K562 (cell line): Measurements from ENCODE around the gene RYR1. TPM values are rescaled to one million over a fixed set of nuclear protein-coding genes. Genes with fewer than 3 reads are reported as not detected.

Experiments
- BRD4 ChIP-seq: fragments of 200-600 bp; sonication (generic); IDR thresholded peaks from 2 replicates; pipeline ENCODE4 v1.6.1; 2017; ENCODE audit warnings: inconsistent platforms
- CCNT2 ChIP-seq: IDR thresholded peaks from 2 replicates; pipeline ENCODE4 v1.6.1; 2011; ENCODE audit warnings: borderline replicate concordance, low read depth, mild to moderate bottlenecking, moderate library complexity, mixed read lengths, low read length; ENCODE audit not compliant: insufficient read length; ENCODE audit errors: extremely low read depth
- GATAD2B ChIP-seq: fragments of 450-650 bp; IDR thresholded peaks from 2 replicates; pipeline ENCODE4 v1.6.1; 2017; ENCODE audit warnings: mild to moderate bottlenecking, borderline replicate concordance
- HDAC6 ChIP-seq: IDR thresholded peaks from 2 replicates; pipeline ENCODE4 v1.6.1; 2012; ENCODE audit warnings: low read depth, mild to moderate bottlenecking, control low read depth, inconsistent platforms, low read length, moderate library complexity
- ILK ChIP-seq: fragments of 450-650 bp; IDR thresholded peaks from 2 replicates; pipeline ENCODE4 v1.6.1; 2016; ENCODE audit warnings: missing genetic modification characterization, low read depth, mild to moderate bottlenecking, missing compliant biosample characterization, moderate library complexity, borderline replicate concordance
- MTA1 ChIP-seq: fragments of 450-650 bp; IDR thresholded peaks from 2 replicates; pipeline ENCODE4 v1.6.1; 2017; ENCODE audit warnings: borderline replicate concordance
- RB1 ChIP-seq: fragments of 450-650 bp; IDR thresholded peaks from 2 replicates; pipeline ENCODE4 v1.6.1; 2017; ENCODE audit warnings: low read depth, mild to moderate bottlenecking
- RBFOX2 ChIP-seq: fragments of 200-400 bp; formaldehyde crosslinking; IDR thresholded peaks from 2 replicates; pipeline ENCODE4 v1.6.1; 2017; ENCODE audit warnings: low read depth, mild to moderate bottlenecking, low read length, moderate library complexity
- SP2 ChIP-seq: IDR thresholded peaks from 2 replicates; pipeline ENCODE4 v1.6.1; 2011; ENCODE audit warnings: mild to moderate bottlenecking, low read depth, low read length, moderate library complexity; ENCODE audit not compliant: poor library complexity, severe bottlenecking; ENCODE audit errors: extremely low read depth
- TAF1 ChIP-seq: IDR thresholded peaks from 2 replicates; pipeline ENCODE4 v1.6.1; 2011; ENCODE audit warnings: mild to moderate bottlenecking, low read length, moderate library complexity; ENCODE audit not compliant: insufficient read depth, control insufficient read depth, severe bottlenecking; ENCODE audit errors: extremely low read depth
- TCF3 ChIP-seq: sonication (generic); formaldehyde crosslinking; IDR thresholded peaks from 2 replicates; pipeline ENCODE4 v1.4.0; 2020; ENCODE audit warnings: mild to moderate bottlenecking, missing genetic modification reagents
- TEAD2 ChIP-seq: fragments of 450-650 bp; IDR thresholded peaks from 2 replicates; pipeline ENCODE4 v1.6.1; 2016; ENCODE audit warnings: missing genetic modification characterization, control low read depth, missing compliant biosample characterization
- ZBED1 ChIP-seq: IDR thresholded peaks from 2 replicates; pipeline ENCODE4 v1.6.1; 2014
- ZBTB12 ChIP-seq: fragments of 250-450 bp; sonication (Bioruptor Pico); IDR thresholded peaks from 2 replicates; pipeline ENCODE4 v1.4.0; 2020
- ZBTB2 ChIP-seq: fragments of 450-650 bp; IDR thresholded peaks from 2 replicates; pipeline ENCODE4 v1.6.1; 2016; ENCODE audit warnings: antibody characterized with exemption
- ZKSCAN8 ChIP-seq: fragments of 200-800 bp; sonication (Bioruptor generic); IDR thresholded peaks from 2 replicates; pipeline ENCODE4 v1.6.1; 2016; ENCODE audit warnings: missing genetic modification characterization, missing compliant biosample characterization
- ZNF12 ChIP-seq: sonication (generic); formaldehyde crosslinking; IDR thresholded peaks from 2 replicates; pipeline ENCODE4 v1.4.0; 2020; ENCODE audit warnings: mild to moderate bottlenecking, missing genetic modification reagents
- ZNF263 ChIP-seq: sonication (generic); formaldehyde crosslinking; IDR thresholded peaks from 2 replicates; pipeline ENCODE4 v1.8.0; 2022; ENCODE audit warnings: mild to moderate bottlenecking, missing genetic modification reagents, borderline replicate concordance
- ZNF584 ChIP-seq: fragments of 200-800 bp; sonication (Bioruptor generic); IDR thresholded peaks from 2 replicates; pipeline ENCODE4 v1.6.1; 2016; ENCODE audit warnings: low read depth, mild to moderate bottlenecking, missing genetic modification characterization, missing compliant biosample characterization
- polyA plus RNA-seq, 8 experiments: library from polyadenylated mRNA; depleted of rRNA in 4 of 8; stranded (reverse) in 5 of 8; unstranded in 3 of 8; fragments of >200 nt; fragmentation: Nextera tagmentation in 2 of 8; fragmentation: Illumina TruSeq in 1 of 8; extraction: Ambion mirVana in 2 of 8; extraction: Trizol in 1 of 8; gene quantifications; 2 replicates each; pipeline versions ENCODE4 v1.2.1 to v1.2.3, GENCODE V29; 2011 to 2014; ENCODE audit warnings: inconsistent platforms in 1 of 8, missing spikeins in 1 of 8
- total RNA-seq, 7 experiments: library from RNA; depleted of rRNA in 6 of 7; stranded (reverse); fragments of >200 nt in 6 of 7; fragmentation: Illumina TruSeq in 2 of 7; extraction: Trizol in 2 of 7; gene quantifications; 2 replicates each; pipeline versions ENCODE4 v1.2.1 to v1.2.3, GENCODE V29; 2011 to 2021; ENCODE audit warnings: low replicate concordance in 1 of 7
- TF ChIP-seq, protein P1 (sequence below): conservative IDR thresholded peaks from 2 replicates; pipeline ENCODE4 v1.6.1; 2011; ENCODE audit warnings: low read depth, mild to moderate bottlenecking, low read length; ENCODE audit not compliant: control insufficient read depth
- TF ChIP-seq, protein P2 (sequence below): sonication (generic); formaldehyde crosslinking; IDR thresholded peaks from 2 replicates; pipeline ENCODE4 v1.8.0; 2023; ENCODE audit warnings: mild to moderate bottlenecking, missing genetic modification reagents

RYR1 gene
- total and polyA plus RNA-seq, 9 of the 15 experiments (the other 6 are each of a cell fraction or from before 2014, with no cell fraction given) = 0.11 to 7.4 (median 3.7) TPM

- TF ChIP-seq, protein P1, sequence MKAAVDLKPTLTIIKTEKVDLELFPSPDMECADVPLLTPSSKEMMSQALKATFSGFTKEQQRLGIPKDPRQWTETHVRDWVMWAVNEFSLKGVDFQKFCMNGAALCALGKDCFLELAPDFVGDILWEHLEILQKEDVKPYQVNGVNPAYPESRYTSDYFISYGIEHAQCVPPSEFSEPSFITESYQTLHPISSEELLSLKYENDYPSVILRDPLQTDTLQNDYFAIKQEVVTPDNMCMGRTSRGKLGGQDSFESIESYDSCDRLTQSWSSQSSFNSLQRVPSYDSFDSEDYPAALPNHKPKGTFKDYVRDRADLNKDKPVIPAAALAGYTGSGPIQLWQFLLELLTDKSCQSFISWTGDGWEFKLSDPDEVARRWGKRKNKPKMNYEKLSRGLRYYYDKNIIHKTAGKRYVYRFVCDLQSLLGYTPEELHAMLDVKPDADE = peak; percentile 17
- TF ChIP-seq GATAD2B (peak; percentile 65), ILK (tag) (no peak), SP2 (peak; percentile 78), ZNF584 (CRISPR knock-in tag) (no peak), RBFOX2 (peak; percentile 88), ZBED1 (0 out of 2 replicates have a peak, but pooled peaks have one; percentile 58), TCF3 (peak; percentile 20; the same call in 1 of the 2 replicates), ZNF12 (CRISPR knock-in tag) (0 out of 2 replicates have a peak, but pooled peaks have one; percentile 29), ZNF263 (CRISPR knock-in tag) (peak; percentile 75), TEAD2 (tag) (no peak), BRD4 (0 out of 2 replicates have a peak, but pooled peaks have one; percentile 37), TAF1 (peak; percentile 53), ZBTB12 (CRISPR knock-in tag) (0 out of 2 replicates have a peak, but pooled peaks have one; percentile 17), MTA1 (no peak), ZBTB2 (no peak), RB1 (peak; percentile 96), CCNT2 (peak; percentile 52), HDAC6 (no peak), ZKSCAN8 (CRISPR knock-in tag) (no peak)
- TF ChIP-seq, protein P2, sequence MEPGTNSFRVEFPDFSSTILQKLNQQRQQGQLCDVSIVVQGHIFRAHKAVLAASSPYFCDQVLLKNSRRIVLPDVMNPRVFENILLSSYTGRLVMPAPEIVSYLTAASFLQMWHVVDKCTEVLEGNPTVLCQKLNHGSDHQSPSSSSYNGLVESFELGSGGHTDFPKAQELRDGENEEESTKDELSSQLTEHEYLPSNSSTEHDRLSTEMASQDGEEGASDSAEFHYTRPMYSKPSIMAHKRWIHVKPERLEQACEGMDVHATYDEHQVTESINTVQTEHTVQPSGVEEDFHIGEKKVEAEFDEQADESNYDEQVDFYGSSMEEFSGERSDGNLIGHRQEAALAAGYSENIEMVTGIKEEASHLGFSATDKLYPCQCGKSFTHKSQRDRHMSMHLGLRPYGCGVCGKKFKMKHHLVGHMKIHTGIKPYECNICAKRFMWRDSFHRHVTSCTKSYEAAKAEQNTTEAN (CRISPR knock-in tag) = no peak
Observed at GRCh38 chr19:38402967-38403674, 30.4 kb upstream of the RYR1 start, which contains the start of gene FAM98C (continued).
